Measurements from ENCODE around the gene SCN2B. TPM values are rescaled to one million over a fixed set of nuclear protein-coding genes. Genes with fewer than 3 reads are reported as not detected.
A peak's percentile ranks its signal among the peaks of the same experiment; 100 is the strongest.

SCN2B gene
- total and polyA plus RNA-seq, 2 donors (not counting 1 experiment from before 2014, with no cell fraction given): 0.11 to 7.3 TPM

- peaks cover 19% of the 10 kb centered on the region for H3K27me3 ChIP-seq (ENCODE audit: control insufficient read depth, insufficient read depth, low read length)
- H2AFZ ChIP-seq (ENCODE audit: low read length): no peak overlapping the region
- no peak overlapping the region for H3K4me3 ChIP-seq (replicated peaks in 1 of 4; ENCODE audit: control extremely low read depth in 1 of 4, insufficient read depth in 1 of 4, low read depth in 3 of 4, low read length in 4 of 4)
- H3K79me2 ChIP-seq (ENCODE audit: control insufficient read depth, insufficient read depth, low read length): no peaks in the 10 kb centered on the region
- no peak for TF ChIP-seq CTCF (conservative IDR thresholded peaks at IDR 0.05 in 1 of 2, IDR thresholded peaks at IDR 0.05 in 1 of 2; ENCODE audit: low read depth in 1 of 2, low read length in 2 of 2)
- TF ChIP-seq EZH2 (IDR thresholded peaks at IDR 0.05; ENCODE audit: low read length, missing control alignments): no peak
- no peak overlapping the region for H3K27ac ChIP-seq (ENCODE audit: insufficient read depth, low read length)
- H3K36me3 ChIP-seq (ENCODE audit: control insufficient read depth, insufficient read depth, low read length): no peaks in the 10 kb centered on the region
- H4K20me1 ChIP-seq (ENCODE audit: control insufficient read depth, extremely low read depth, insufficient read depth, low read length): no peaks in the 10 kb centered on the region
- no peak overlapping the region for H3K4me2 ChIP-seq (ENCODE audit: extremely low read depth, insufficient read depth, low read length)
- H3K9me3 ChIP-seq (ENCODE audit: control insufficient read depth, insufficient read depth, low read depth, low read length): no peaks in the 10 kb centered on the region
- no peaks in the 10 kb centered on the region for H3K4me1 ChIP-seq (ENCODE audit: control insufficient read depth, extremely low read depth, insufficient read depth, low read length)
- no peak for DNase-seq (ENCODE audit: low read depth in 2 of 2)
- no peak overlapping the region for H3K9ac ChIP-seq (ENCODE audit: insufficient read depth, low read length)
Measured at GRCh38 chr11:118146554-118146953, 29.9 kb downstream of the SCN2B start.

- peak; percentile 29 to 52 for DNase-seq (ENCODE audit: low read depth in 2 of 2)
- Histone ChIP-seq H3K27me3 (ENCODE audit: control insufficient read depth, insufficient read depth, low read length) (peaks cover 14% of the 10 kb centered on the region), H3K79me2 (ENCODE audit: control insufficient read depth, insufficient read depth, low read length) (no peaks in the 10 kb centered on the region), H3K4me2 (ENCODE audit: extremely low read depth, insufficient read depth, low read length) (peak overlapping the region; percentile 84), H2AFZ (ENCODE audit: low read length) (peak overlapping the region; percentile 24), H3K4me3 (replicated peaks in 1 of 4; ENCODE audit: control extremely low read depth in 1 of 4, insufficient read depth in 1 of 4, low read depth in 3 of 4, low read length in 4 of 4) (peak overlapping the region; percentile 6 to 61 (median 36)), H3K36me3 (ENCODE audit: control insufficient read depth, insufficient read depth, low read length) (no peaks in the 10 kb centered on the region), H3K27ac (ENCODE audit: insufficient read depth, low read length) (no peak overlapping the region), H3K9ac (ENCODE audit: insufficient read depth, low read length) (no peak overlapping the region), H4K20me1 (ENCODE audit: control insufficient read depth, extremely low read depth, insufficient read depth, low read length) (no peaks in the 10 kb centered on the region), H3K4me1 (ENCODE audit: control insufficient read depth, extremely low read depth, insufficient read depth, low read length) (no peaks in the 10 kb centered on the region), H3K9me3 (ENCODE audit: control insufficient read depth, insufficient read depth, low read depth, low read length) (no peaks in the 10 kb centered on the region)
- TF ChIP-seq CTCF (conservative IDR thresholded peaks at IDR 0.05 in 1 of 2, IDR thresholded peaks at IDR 0.05 in 1 of 2; ENCODE audit: low read depth in 1 of 2, low read length in 2 of 2) (peak; percentile 85 to 88), EZH2 (IDR thresholded peaks at IDR 0.05; ENCODE audit: low read length, missing control alignments) (no peak)
Measured at GRCh38 chr11:118145285-118146227, 30.9 kb downstream of the SCN2B start.

- DNase-seq (ENCODE audit: low read depth in 2 of 2): no peak
- Histone ChIP-seq H3K4me1 (ENCODE audit: control insufficient read depth, extremely low read depth, insufficient read depth, low read length) (no peaks in the 10 kb centered on the region), H2AFZ (ENCODE audit: low read length) (peak overlapping the region; percentile 30), H3K79me2 (ENCODE audit: control insufficient read depth, insufficient read depth, low read length) (no peaks in the 10 kb centered on the region), H4K20me1 (ENCODE audit: control insufficient read depth, extremely low read depth, insufficient read depth, low read length) (no peaks in the 10 kb centered on the region), H3K9ac (ENCODE audit: insufficient read depth, low read length) (no peak overlapping the region), H3K9me3 (ENCODE audit: control insufficient read depth, insufficient read depth, low read depth, low read length) (no peaks in the 10 kb centered on the region), H3K27me3 (ENCODE audit: control insufficient read depth, insufficient read depth, low read length) (peaks cover 13% of the 10 kb centered on the region), H3K27ac (ENCODE audit: insufficient read depth, low read length) (no peak overlapping the region), H3K4me2 (ENCODE audit: extremely low read depth, insufficient read depth, low read length) (no peak overlapping the region), H3K36me3 (ENCODE audit: control insufficient read depth, insufficient read depth, low read length) (no peaks in the 10 kb centered on the region), H3K4me3 (replicated peaks in 1 of 4; ENCODE audit: control extremely low read depth in 1 of 4, insufficient read depth in 1 of 4, low read depth in 3 of 4, low read length in 4 of 4) (no peak overlapping the region)
- TF ChIP-seq EZH2 (IDR thresholded peaks at IDR 0.05; ENCODE audit: low read length, missing control alignments) (no peak), CTCF (conservative IDR thresholded peaks at IDR 0.05 in 1 of 2, IDR thresholded peaks at IDR 0.05 in 1 of 2; ENCODE audit: low read depth in 1 of 2, low read length in 2 of 2) (no peak)
Measured at GRCh38 chr11:118144301-118145268, 31.9 kb downstream of the SCN2B start.

Data from fibroblast of lung (primary cell).